ENCODE data around the gene DPPA4. TPM values are rescaled to one million over a fixed set of nuclear protein-coding genes. Genes with fewer than 3 reads are reported as not detected.

DPPA4 gene
- total RNA-seq, 1 donor from 2014 or later: not detected

GRCh38 chr3:109325657-109326056, 11.7 kb downstream of the DPPA4 start:
- DNase-seq (no peak), ATAC-seq (no peak)
- H3K36me3 ChIP-seq: no peaks in the 10 kb centered on the region
- H3K4me1 ChIP-seq: no peaks in the 10 kb centered on the region
- intact Hi-C loops (cut with DNase I): no loop called here
- no peaks in the 10 kb centered on the region for H3K9me3 ChIP-seq
- TF ChIP-seq CTCF (IDR thresholded peaks at IDR 0.05): no peak
- H3K27ac ChIP-seq: no peak overlapping the region
- H3K27me3 ChIP-seq (ENCODE audit: low read depth): no peaks in the 10 kb centered on the region
- no peak overlapping the region for H3K4me3 ChIP-seq

- intact Hi-C loops (cut with DNase I): no loop called here
- no peak for DNase-seq
- no peaks in the 10 kb centered on the region for H3K9me3 ChIP-seq
- H3K27ac ChIP-seq: no peak overlapping the region
- no peak for TF ChIP-seq CTCF (IDR thresholded peaks at IDR 0.05)
- no peak overlapping the region for H3K4me3 ChIP-seq
- no peak for ATAC-seq
- H3K36me3 ChIP-seq: no peaks in the 10 kb centered on the region
- H3K4me1 ChIP-seq: no peaks in the 10 kb centered on the region
- no peaks in the 10 kb centered on the region for H3K27me3 ChIP-seq (ENCODE audit: low read depth)
Observed at GRCh38 chr3:109325109-109325508, 12.2 kb downstream of the DPPA4 start.

GRCh38 chr3:109316162-109316730, 21.1 kb downstream of the DPPA4 start, which contains the start of gene DPPA2:
Gene DPPA2 (minus strand): TSS chr3:109316517. CDS start chr3:109314542, 1,975 bp downstream.
- ATAC-seq: no peak

GRCh38 chr3:109313061-109313460, 24.3 kb downstream of the DPPA4 start:
- Histone ChIP-seq H3K36me3 (no peaks in the 10 kb centered on the region), H3K27me3 (ENCODE audit: low read depth) (no peaks in the 10 kb centered on the region), H3K4me3 (no peak overlapping the region), H3K4me1 (no peaks in the 10 kb centered on the region), H3K27ac (no peak overlapping the region), H3K9me3 (no peaks in the 10 kb centered on the region)
- intact Hi-C loops (cut with DNase I): no loop called here
- no peak for ATAC-seq
- no peak for TF ChIP-seq CTCF (IDR thresholded peaks at IDR 0.05)
- DNase-seq: no peak

More at GRCh38 chr3:109316162-109316730, 21.1 kb downstream of the DPPA4 start, which contains the start of gene DPPA2:
- H3K27ac ChIP-seq: no peak within 1 kb of the TSS
- no peak within 1 kb of the TSS for H3K4me3 ChIP-seq
- TF ChIP-seq CTCF (IDR thresholded peaks at IDR 0.05): no peak
- H3K9me3 ChIP-seq: no peaks in the 10 kb centered on the region
- no peaks in the 10 kb centered on the region for H3K36me3 ChIP-seq
- DNase-seq: no peak
- intact Hi-C loops (cut with DNase I): no loop called here
- H3K4me1 ChIP-seq: no peaks in the 10 kb centered on the region
- no peaks in the 10 kb centered on the region for H3K27me3 ChIP-seq (ENCODE audit: low read depth)

GRCh38 chr3:109297496-109297895, 39.9 kb downstream of the DPPA4 start:
- no peak for TF ChIP-seq CTCF (IDR thresholded peaks at IDR 0.05)
- Histone ChIP-seq H3K4me1 (no peaks in the 10 kb centered on the region), H3K9me3 (no peaks in the 10 kb centered on the region), H3K27ac (no peak overlapping the region), H3K36me3 (no peaks in the 10 kb centered on the region), H3K4me3 (no peak overlapping the region), H3K27me3 (ENCODE audit: low read depth) (no peaks in the 10 kb centered on the region)
- DNase-seq (no peak), ATAC-seq (no peak)
- intact Hi-C loops (cut with DNase I): no loop called here
